PC-3 (cell line): ENCODE data around the gene TTLL12.

Experiments
- EZH2 ChIP-seq: fragments of 300-600 bp; sonication (generic); IDR thresholded peaks from one replicate; pipeline ENCODE4 v1.6.1; 2017; ENCODE audit warnings: antibody characterized with exemption, mild to moderate bottlenecking, low read length; ENCODE audit not compliant: unreplicated experiment
- EZH2phosphoT487 ChIP-seq: fragments of 300-600 bp; sonication (generic); IDR thresholded peaks from 2 replicates; pipeline ENCODE4 v1.6.1; 2018; ENCODE audit warnings: mild to moderate bottlenecking, antibody characterized with exemption, low read length, borderline replicate concordance
- TF ChIP-seq, protein P1 (sequence below): fragments of 300-600 bp; sonication (generic); conservative IDR thresholded peaks from 2 replicates; pipeline ENCODE4 v1.5.1; 2017; ENCODE audit warnings: antibody characterized with exemption, low read depth, mild to moderate bottlenecking, low read length

DNA sequence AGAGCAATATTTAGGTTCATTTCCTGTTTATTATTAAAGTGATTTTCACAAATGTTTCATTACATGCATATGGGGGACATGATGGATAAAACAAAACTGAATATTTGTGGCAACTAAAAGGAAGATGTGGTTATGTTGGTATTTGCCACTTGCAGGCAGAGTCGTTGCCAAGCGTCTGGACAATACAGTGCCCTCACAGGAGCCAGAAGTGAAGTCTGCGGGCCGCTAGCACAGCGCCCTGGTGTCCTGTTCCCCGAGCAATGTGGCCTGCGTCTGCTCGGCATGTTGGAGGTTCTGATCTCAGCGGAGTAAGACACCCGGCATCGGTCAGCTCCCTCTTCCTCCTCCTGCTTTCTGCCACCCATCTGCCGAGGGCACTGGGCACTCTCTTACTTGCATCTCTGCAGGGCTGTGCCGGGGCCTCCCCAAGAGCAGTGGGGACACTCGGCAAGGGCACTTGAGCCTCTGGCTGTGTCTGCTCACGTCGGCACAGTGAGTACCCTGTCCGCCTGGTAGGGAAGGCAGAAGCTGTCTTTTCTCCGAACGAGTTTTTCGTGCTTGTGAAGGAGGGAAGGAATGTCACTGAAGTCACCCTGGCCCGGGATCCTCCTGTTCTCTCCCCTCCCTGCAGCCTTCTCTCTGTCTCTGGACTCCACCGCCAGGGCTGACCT, 10.5 kb upstream of the TTLL12 start:
- TF ChIP-seq, protein P1, sequence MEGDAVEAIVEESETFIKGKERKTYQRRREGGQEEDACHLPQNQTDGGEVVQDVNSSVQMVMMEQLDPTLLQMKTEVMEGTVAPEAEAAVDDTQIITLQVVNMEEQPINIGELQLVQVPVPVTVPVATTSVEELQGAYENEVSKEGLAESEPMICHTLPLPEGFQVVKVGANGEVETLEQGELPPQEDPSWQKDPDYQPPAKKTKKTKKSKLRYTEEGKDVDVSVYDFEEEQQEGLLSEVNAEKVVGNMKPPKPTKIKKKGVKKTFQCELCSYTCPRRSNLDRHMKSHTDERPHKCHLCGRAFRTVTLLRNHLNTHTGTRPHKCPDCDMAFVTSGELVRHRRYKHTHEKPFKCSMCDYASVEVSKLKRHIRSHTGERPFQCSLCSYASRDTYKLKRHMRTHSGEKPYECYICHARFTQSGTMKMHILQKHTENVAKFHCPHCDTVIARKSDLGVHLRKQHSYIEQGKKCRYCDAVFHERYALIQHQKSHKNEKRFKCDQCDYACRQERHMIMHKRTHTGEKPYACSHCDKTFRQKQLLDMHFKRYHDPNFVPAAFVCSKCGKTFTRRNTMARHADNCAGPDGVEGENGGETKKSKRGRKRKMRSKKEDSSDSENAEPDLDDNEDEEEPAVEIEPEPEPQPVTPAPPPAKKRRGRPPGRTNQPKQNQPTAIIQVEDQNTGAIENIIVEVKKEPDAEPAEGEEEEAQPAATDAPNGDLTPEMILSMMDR: no peak
- TF ChIP-seq EZH2 (no peak), EZH2phosphoT487 (no peak)
